KMS-11 (cell line): ENCODE results near the gene CCRL2.

Experiments
- H2AFZ ChIP-seq: fragments of 200-600 bp; sonication (generic); 2 replicates; pipeline ENCODE4 v1.6.1; 2016; ENCODE audit warnings: antibody characterized with exemption, mixed run types, low read depth
- H3K27ac ChIP-seq: fragments of 200-600 bp; sonication (generic); 2 replicates; pipeline ENCODE4 v1.6.1; 2016; ENCODE audit warnings: mild to moderate bottlenecking, mixed run types
- H3K27me3 ChIP-seq: fragments of 200-600 bp; sonication (generic); 2 replicates; pipeline ENCODE4 v1.6.1; 2017; ENCODE audit warnings: mild to moderate bottlenecking, low read depth, mixed run types, moderate library complexity; ENCODE audit not compliant: insufficient read depth
- H3K36me3 ChIP-seq: fragments of 200-600 bp; sonication (generic); 2 replicates; pipeline ENCODE4 v1.6.1; 2017; ENCODE audit warnings: mild to moderate bottlenecking, mixed run types; ENCODE audit not compliant: insufficient read depth
- H3K4me1 ChIP-seq: fragments of 200-600 bp; sonication (generic); 2 replicates; pipeline ENCODE4 v1.6.1; 2016; ENCODE audit warnings: mild to moderate bottlenecking, low read depth, mixed run types; ENCODE audit not compliant: poor library complexity, severe bottlenecking
- H3K4me2 ChIP-seq: fragments of 200-600 bp; sonication (generic); 2 replicates; pipeline ENCODE4 v1.7.0; 2016; ENCODE audit warnings: mild to moderate bottlenecking, mixed run types
- H3K4me3 ChIP-seq: fragments of 200-600 bp; sonication (generic); IDR thresholded peaks from 2 replicates; pipeline ENCODE4 v1.6.1; 2017; ENCODE audit warnings: low read depth, low read length, mixed read lengths; ENCODE audit not compliant: insufficient read depth
- H3K79me2 ChIP-seq: fragments of 200-600 bp; sonication (generic); 2 replicates; pipeline ENCODE4 v1.6.1; 2016; ENCODE audit warnings: low read depth, mixed run types; ENCODE audit not compliant: insufficient read depth
- H3K9ac ChIP-seq: fragments of 200-600 bp; sonication (generic); 2 replicates; pipeline ENCODE4 v1.6.1; 2016; ENCODE audit warnings: mild to moderate bottlenecking, mixed run types
- H4K20me1 ChIP-seq: fragments of 200-600 bp; sonication (generic); 2 replicates; pipeline ENCODE4 v1.6.1; 2016; ENCODE audit warnings: mild to moderate bottlenecking, mixed run types; ENCODE audit not compliant: insufficient read depth
- CTCF ChIP-seq: fragments of 200-600 bp; sonication (generic); conservative IDR thresholded peaks from 2 replicates; pipeline ENCODE4 v1.6.1; 2017; ENCODE audit warnings: low read depth, mild to moderate bottlenecking, antibody characterized with exemption, low read length, moderate library complexity, mixed read lengths

The CCRL2 gene

GRCh38 chr3:46397111-46397510 is 9.9 kb upstream of the CCRL2 start:
- no peak overlapping the region for H3K4me3 ChIP-seq
- no peak overlapping the region for H3K4me2 ChIP-seq
- H3K79me2 ChIP-seq: no peaks in the 10 kb centered on the region
- no peak overlapping the region for H2AFZ ChIP-seq
- H3K4me1 ChIP-seq: peaks cover 15% of the 10 kb centered on the region
- H3K27ac ChIP-seq: no peak overlapping the region
- H3K36me3 ChIP-seq: no peaks in the 10 kb centered on the region
- no peak overlapping the region for H3K9ac ChIP-seq
- TF ChIP-seq CTCF: no peak
- H4K20me1 ChIP-seq: no peaks in the 10 kb centered on the region
- H3K27me3 ChIP-seq: no peaks in the 10 kb centered on the region

GRCh38 chr3:46398186-46398955 is 8.7 kb upstream of the CCRL2 start:
- no peak overlapping the region for H2AFZ ChIP-seq
- no peaks in the 10 kb centered on the region for H3K27me3 ChIP-seq
- H3K79me2 ChIP-seq: no peaks in the 10 kb centered on the region
- no peak overlapping the region for H3K4me2 ChIP-seq
- H3K36me3 ChIP-seq: no peaks in the 10 kb centered on the region
- H3K9ac ChIP-seq: no peak overlapping the region
- peaks cover 8% of the 10 kb centered on the region for H3K4me1 ChIP-seq
- H3K27ac ChIP-seq: no peak overlapping the region
- H4K20me1 ChIP-seq: no peaks in the 10 kb centered on the region
- TF ChIP-seq CTCF: no peak
- H3K4me3 ChIP-seq: no peak overlapping the region

- no peak overlapping the region for H3K9ac ChIP-seq
- no peak overlapping the region for H2AFZ ChIP-seq
- no peaks in the 10 kb centered on the region for H3K27me3 ChIP-seq
- H3K36me3 ChIP-seq: no peaks in the 10 kb centered on the region
- no peaks in the 10 kb centered on the region for H3K79me2 ChIP-seq
- no peak overlapping the region for H3K4me3 ChIP-seq
- H3K4me1 ChIP-seq: peaks cover 1% of the 10 kb centered on the region
- no peak overlapping the region for H3K27ac ChIP-seq
- TF ChIP-seq CTCF: no peak
- H3K4me2 ChIP-seq: no peak overlapping the region
- no peaks in the 10 kb centered on the region for H4K20me1 ChIP-seq
These were observed 8.0 kb upstream of the CCRL2 start for GRCh38 chr3:46399098-46399497.

GRCh38 chr3:46399557-46399956 is 7.5 kb upstream of the CCRL2 start:
- no peaks in the 10 kb centered on the region for H3K4me1 ChIP-seq
- no peak overlapping the region for H3K4me2 ChIP-seq
- no peak overlapping the region for H3K4me3 ChIP-seq
- no peaks in the 10 kb centered on the region for H3K36me3 ChIP-seq
- no peak for TF ChIP-seq CTCF
- no peak overlapping the region for H3K27ac ChIP-seq
- no peaks in the 10 kb centered on the region for H3K79me2 ChIP-seq
- H3K27me3 ChIP-seq: no peaks in the 10 kb centered on the region
- H3K9ac ChIP-seq: no peak overlapping the region
- no peak overlapping the region for H2AFZ ChIP-seq
- H4K20me1 ChIP-seq: no peaks in the 10 kb centered on the region
